GM18505 (cell line): Measurements from ENCODE around the gene CRIP1.

Source experiments
- ATAC-seq: cut with Tn5 transposase; IDR thresholded peaks from one replicate; pipeline ENCODE4 v1.9.1; 2021; ENCODE audit not compliant: unreplicated experiment
- POLR2A ChIP-seq: IDR thresholded peaks from 4 replicates; pipeline ENCODE4 v1.6.1; 2011; ENCODE audit warnings: borderline replicate concordance; ENCODE audit not compliant: insufficient read depth, insufficient read length; ENCODE audit errors: extremely low read depth

CRIP1 gene

DNA sequence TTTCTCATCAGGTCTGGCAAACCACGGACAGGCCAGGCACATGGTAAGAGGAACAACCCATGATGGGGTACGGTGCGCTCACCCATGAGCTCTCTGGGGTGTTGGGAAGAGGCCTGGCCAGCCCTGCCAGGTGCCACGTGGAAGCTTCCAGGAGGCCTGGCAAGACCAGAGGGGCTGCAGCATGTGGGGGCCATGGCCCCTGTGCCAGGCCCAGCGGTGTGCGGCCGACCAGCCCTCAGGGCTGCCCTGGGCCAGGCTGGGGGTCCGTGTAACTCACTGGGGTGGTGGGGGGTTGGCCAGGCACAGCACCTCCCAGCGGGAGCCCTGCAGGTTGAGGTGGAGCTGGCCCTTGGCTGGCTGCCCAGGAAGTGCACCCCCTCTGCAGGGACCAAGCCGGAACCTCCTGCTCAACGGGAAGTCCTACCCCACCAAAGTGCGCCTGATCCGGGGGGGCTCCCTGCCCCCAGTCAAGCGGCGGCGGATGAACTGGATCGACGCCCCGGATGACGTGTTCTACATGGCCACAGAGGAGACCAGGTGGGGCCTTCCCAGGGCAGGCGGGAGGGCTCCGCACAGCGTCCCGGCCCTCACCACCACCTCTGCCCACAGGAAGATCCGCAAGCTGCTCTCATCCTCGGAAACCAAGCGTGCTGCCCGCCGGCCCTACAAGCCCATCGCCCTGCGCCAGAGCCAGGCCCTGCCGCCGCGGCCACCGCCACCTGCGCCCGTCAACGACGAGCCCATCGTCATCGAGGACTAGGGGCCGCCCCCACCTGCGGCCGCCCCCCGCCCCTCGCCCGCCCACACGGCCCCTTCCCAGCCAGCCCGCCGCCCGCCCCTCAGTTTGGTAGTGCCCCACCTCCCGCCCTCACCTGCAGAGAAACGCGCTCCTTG, 17.0 kb upstream of the CRIP1 start:
- TF ChIP-seq POLR2A = no peak
- ATAC-seq = no peak

DNA sequence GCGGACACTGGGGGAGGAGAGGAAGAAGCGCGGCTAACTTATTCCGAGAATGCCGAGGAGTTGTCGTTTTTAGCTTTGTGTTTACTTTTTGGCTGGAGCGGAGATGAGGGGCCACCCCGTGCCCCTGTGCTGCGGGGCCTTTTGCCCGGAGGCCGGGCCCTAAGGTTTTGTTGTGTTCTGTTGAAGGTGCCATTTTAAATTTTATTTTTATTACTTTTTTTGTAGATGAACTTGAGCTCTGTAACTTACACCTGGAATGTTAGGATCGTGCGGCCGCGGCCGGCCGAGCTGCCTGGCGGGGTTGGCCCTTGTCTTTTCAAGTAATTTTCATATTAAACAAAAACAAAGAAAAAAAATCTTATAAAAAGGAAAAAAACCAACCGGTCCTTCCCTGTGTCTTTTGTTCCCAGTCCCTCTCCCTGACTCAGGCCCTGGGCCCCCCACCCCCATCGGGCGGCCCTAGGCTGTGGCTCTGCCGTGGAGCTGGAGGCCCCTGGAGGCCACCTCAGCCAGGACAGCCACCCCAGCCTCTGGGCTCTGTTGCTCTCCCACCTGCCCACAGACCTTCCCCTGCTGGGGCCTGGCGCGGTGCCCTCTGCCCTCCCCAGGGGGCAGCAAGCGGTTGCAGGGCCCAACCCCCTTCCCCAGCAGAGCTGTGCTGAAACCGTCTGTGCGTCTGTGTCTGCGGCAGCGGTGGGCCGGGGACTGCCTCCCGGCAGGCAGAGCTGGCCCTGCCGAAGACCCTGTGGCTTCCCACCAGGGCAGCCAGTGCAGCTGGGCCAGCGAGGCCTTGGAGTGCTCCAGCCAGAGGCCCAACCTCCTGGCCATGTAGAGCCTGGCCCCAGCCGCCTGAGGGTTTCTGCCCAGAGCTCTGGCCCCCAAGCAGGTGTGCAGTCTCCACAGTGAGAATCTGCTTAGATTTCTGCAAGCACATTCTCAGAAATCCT, 16.1 kb upstream of the CRIP1 start:
- TF ChIP-seq POLR2A = no peak
- no peak for ATAC-seq

- no peak for ATAC-seq
Measured at GRCh38 chr14:105471297-105471821, 15.3 kb upstream of the CRIP1 start.

GRCh38 chr14:105471823-105472485, 14.7 kb upstream of the CRIP1 start:
- no peak for ATAC-seq
- no peak for TF ChIP-seq POLR2A

More at GRCh38 chr14:105471297-105471821, 15.3 kb upstream of the CRIP1 start:
- no peak for TF ChIP-seq POLR2A

- TF ChIP-seq POLR2A = no peak
- no peak for ATAC-seq
Measured at GRCh38 chr14:105472486-105472991, 14.1 kb upstream of the CRIP1 start.

DNA sequence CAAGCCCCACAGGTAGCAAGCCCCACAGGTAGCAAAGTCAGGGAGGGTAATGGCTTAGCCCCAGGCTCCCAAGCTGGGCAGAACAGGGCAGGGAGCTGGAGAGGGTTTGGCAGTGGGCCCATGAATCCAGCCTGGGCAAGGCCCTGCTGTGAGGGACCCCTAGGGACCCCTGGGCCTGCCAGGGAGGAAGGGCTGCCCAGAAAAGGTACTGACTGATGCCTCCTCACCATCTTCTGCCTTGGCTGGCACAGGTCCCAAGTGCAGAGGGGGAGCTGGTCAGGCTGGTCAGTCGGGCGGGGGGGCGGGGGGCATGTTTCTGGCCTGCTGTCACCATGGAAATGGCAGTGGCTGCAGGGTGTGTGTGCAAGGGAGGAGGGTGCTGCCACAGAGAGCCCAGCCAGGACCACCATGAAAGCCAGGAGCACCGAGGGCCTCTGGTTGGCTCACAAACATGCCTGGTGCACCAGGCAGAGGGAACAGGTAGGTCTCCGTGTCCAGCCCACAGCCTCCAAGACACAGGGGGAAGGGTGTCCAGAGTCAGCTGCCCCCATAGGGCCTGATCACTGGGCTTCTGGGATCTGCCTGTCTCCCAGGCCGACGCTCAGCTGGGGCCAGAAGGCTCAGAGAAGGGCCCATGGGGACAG, 13.5 kb upstream of the CRIP1 start:
- no peak for TF ChIP-seq POLR2A
- ATAC-seq = no peak

DNA sequence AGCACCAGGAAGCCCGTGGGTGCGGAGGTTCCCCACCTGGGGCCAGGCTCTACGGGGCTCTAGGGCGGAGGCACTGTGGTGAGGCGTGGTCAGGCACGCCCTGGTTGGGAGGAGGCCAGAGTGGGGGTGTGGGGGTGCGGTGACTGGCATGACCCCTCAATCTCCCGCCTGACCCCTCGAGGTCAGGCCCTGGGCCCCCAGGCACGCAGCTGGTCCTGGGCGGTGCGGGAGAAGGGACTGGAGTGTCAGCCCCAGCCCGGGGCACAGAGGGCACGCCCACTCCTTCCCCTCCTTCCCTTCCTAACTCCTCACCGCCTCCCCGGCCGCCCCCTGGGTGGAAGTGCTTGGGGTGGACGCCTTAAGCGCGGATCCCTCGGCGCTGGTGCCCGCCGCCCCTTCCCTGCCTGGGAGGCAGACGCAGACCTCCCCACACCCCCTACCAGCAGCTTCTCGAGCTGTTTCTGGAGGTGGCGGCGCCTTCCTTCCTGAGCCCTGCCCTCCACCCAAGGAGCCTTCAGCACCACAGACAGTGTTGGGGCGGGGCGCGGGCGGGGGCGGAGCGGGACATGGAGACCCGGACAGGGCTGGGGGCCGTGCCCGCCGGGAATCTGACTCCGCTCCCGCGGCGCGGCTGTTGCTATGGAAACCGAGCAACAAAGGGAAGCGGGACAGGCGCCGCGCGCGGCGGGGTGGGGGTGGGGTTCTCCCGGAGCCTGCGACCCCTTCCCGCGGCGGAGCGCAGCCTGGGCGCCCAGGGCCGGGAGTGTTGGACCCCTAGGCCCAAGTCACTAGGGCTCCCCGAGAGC, 12.8 kb upstream of the CRIP1 start:
- TF ChIP-seq POLR2A = no peak
- no peak for ATAC-seq

DNA sequence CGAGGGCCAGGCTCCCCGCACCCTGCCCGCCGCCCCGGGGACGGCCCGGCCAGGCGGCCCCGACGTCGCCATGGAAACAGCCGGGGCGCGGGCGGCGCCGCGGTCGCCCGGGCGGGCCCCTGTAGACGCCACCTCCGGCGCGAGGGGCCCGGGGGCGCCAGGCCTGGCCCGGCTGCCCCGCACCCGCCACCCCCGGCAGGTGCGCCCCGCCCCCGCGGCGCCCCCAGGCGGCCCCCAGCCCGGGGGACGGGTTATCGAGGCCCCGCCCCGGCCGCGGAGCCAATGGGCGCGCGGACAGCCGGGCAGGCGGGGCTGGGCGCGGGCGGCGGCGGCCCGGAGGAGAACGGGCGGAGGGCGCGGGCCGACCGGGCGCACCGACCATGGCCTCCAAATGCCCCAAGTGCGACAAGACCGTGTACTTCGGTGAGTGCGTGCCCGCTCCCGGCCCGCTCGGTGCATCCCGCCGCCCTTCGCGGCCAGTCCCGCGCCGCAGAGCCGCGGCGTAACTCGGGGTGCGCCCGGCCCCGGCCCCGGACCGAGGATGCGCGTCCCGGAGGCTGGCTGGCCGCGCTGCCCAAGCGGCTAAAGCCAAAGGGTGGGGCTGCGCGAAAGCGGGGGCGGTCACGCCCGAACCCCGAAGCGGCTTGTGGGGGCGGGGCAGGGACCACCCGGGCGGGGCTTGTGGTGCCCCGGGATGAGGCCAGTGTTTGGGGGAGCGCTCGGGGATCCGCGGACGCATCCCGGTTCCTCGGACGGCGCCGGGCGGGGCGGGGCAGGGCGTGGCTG, 12.0 kb upstream of the CRIP1 start, which contains the start of gene CRIP2:
Gene CRIP2 (plus strand): TSS at position 339 of the 786 bp plus-strand sequence. CDS start 42 bp downstream, at position 381.
- no peak for TF ChIP-seq POLR2A

DNA sequence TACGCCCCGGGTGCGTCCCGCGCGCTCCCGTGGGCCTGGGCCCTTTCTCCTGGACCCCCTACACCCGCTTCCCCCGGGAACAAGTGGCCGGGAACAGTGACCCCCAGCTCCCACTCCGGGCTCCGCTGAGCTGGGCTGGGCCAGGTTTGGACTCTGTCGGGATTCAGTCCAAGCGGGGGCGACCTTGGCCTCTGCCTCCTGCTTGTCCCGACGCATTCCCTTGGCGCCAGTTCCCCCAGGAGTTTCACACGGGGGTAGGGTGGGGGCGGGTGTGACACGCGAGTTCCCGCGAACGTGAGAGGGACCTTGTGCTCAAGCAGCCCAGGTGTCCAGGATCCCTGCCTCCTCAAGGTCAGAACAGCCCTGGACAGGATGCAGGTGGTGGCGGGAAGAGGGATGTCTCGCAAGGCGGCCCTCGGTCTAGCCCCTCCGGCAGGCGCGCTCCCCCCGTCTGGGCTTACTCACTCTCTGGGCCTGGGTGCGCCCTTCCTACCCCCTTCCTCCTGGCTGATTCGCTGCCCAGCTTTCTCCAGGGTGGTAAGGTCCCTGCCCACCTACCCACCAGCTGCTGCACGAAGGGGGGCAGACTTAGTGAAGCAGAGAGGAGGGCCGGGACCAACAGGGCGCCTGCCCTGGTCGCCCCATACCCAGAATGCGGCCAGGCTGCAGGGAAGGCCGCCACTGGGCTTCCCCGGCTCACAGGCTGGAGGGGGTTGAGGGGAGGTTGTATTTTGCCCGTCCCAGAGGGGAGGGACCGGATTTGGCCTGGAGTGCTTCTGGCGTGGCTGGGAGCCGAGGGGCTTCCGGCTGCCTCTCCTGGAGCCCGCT, 11.2 kb upstream of the CRIP1 start:
- no peak for ATAC-seq
- no peak for TF ChIP-seq POLR2A

More for the DNA sequence above, 12.0 kb upstream of the CRIP1 start, which contains the start of gene CRIP2:
- no peak for ATAC-seq
